HepG2 (cell line): Measurements from ENCODE around the gene PLXNB2. TPM values are rescaled to one million over a fixed set of nuclear protein-coding genes. Genes with fewer than 3 reads are reported as not detected.

Experiments used
- BCL3 ChIP-seq: sonication (generic); formaldehyde crosslinking; IDR thresholded peaks from 2 replicates; pipeline ENCODE4 v1.5.1; 2020; ENCODE audit warnings: mild to moderate bottlenecking, missing genetic modification reagents, moderate library complexity
- FOXJ3 ChIP-seq: sonication (generic); formaldehyde crosslinking; IDR thresholded peaks from 2 replicates; pipeline ENCODE4 v1.4.0; 2020; ENCODE audit warnings: missing genetic modification reagents, mild to moderate bottlenecking, borderline replicate concordance
- GMEB1 ChIP-seq: sonication (generic); formaldehyde crosslinking; IDR thresholded peaks from 2 replicates; pipeline ENCODE4 v1.5.1; 2020; ENCODE audit warnings: missing genetic modification reagents, mild to moderate bottlenecking, borderline replicate concordance
- ISX ChIP-seq: sonication (generic); formaldehyde crosslinking; conservative IDR thresholded peaks from 2 replicates; pipeline ENCODE4 v1.5.0; 2020; ENCODE audit warnings: missing genetic modification reagents
- KDM3A ChIP-seq: IDR thresholded peaks from 2 replicates; pipeline ENCODE4 v1.6.1; 2018; ENCODE audit warnings: low read depth, missing compliant biosample characterization
- NFE2L2 ChIP-seq: fragments of 150-350 bp; IDR thresholded peaks from 2 replicates; pipeline ENCODE4 v1.6.1; 2014; ENCODE audit warnings: low read length
- RXRA ChIP-seq: sonication (generic); formaldehyde crosslinking; IDR thresholded peaks from 2 replicates; pipeline ENCODE4 v1.5.1; 2020; ENCODE audit warnings: missing genetic modification reagents
- TP53 ChIP-seq: sonication (generic); formaldehyde crosslinking; conservative IDR thresholded peaks from 2 replicates; pipeline ENCODE4 v1.4.0; 2020; ENCODE audit warnings: missing genetic modification reagents
- ZBTB46 ChIP-seq: sonication (generic); formaldehyde crosslinking; IDR thresholded peaks from 2 replicates; pipeline ENCODE4 v1.4.0; 2020; ENCODE audit warnings: mild to moderate bottlenecking, missing genetic modification reagents, borderline replicate concordance
- ZNF280D ChIP-seq: sonication (generic); formaldehyde crosslinking; IDR thresholded peaks from 2 replicates; pipeline ENCODE4 v1.5.1; 2020; ENCODE audit warnings: mild to moderate bottlenecking, missing genetic modification reagents
- ZNF451 ChIP-seq: sonication (generic); formaldehyde crosslinking; IDR thresholded peaks from 2 replicates; pipeline ENCODE4 v1.5.0; 2020; ENCODE audit warnings: mild to moderate bottlenecking, missing genetic modification reagents
- ZNF652 ChIP-seq: IDR thresholded peaks from 2 replicates; pipeline ENCODE4 v1.6.1; 2016; ENCODE audit warnings: low read depth, borderline replicate concordance
- ZNF670 ChIP-seq: sonication (generic); formaldehyde crosslinking; IDR thresholded peaks from 2 replicates; pipeline ENCODE4 v1.8.0; 2022; ENCODE audit warnings: mild to moderate bottlenecking, missing genetic modification reagents, borderline replicate concordance
- ZNF775 ChIP-seq: sonication (generic); formaldehyde crosslinking; IDR thresholded peaks from 2 replicates; pipeline ENCODE4 v1.4.0; 2020; ENCODE audit warnings: missing genetic modification reagents, mild to moderate bottlenecking, moderate library complexity, borderline replicate concordance
- ZNF777 ChIP-seq: sonication (generic); formaldehyde crosslinking; IDR thresholded peaks from 2 replicates; pipeline ENCODE4 v1.4.0; 2020; ENCODE audit warnings: missing genetic modification reagents
- ZNF878 ChIP-seq: sonication (generic); formaldehyde crosslinking; IDR thresholded peaks from 2 replicates; pipeline ENCODE4 v1.8.1; 2023; ENCODE audit warnings: mild to moderate bottlenecking, missing genetic modification reagents, moderate library complexity
- polyA plus RNA-seq, 8 experiments: library from polyadenylated mRNA; depleted of rRNA in 3 of 8; stranded (reverse) in 7 of 8; unstranded in 1 of 8; fragments of >200 nt; fragmentation: Illumina TruSeq in 4 of 8; extraction: Trizol in 4 of 8; gene quantifications; 2 replicates each; pipeline versions ENCODE4 v1.2.1 to v1.2.3, GENCODE V29; 2011 to 2016; ENCODE audit warnings: low read depth in 4 of 8, missing spikeins in 1 of 8, mixed read lengths in 1 of 8; ENCODE audit not compliant: insufficient read depth in 1 of 8
- total RNA-seq, 5 experiments: library from RNA; depleted of rRNA; stranded (reverse); fragments of >200 nt; fragmentation: Illumina TruSeq; extraction: Trizol; gene quantifications; 2 replicates each; pipeline ENCODE4 v1.2.3, GENCODE V29; 2016; ENCODE audit warnings: low read depth in 1 of 5

Gene PLXNB2
- total and polyA plus RNA-seq, 2 of the 13 experiments (the other 11 are each of a cell fraction or from before 2014, with no cell fraction given) = 32.6 to 68.9 TPM

GRCh38 chr22:50244420-50245213 is 62.8 kb downstream of the PLXNB2 start, which contains the start of gene TUBGCP6 (continued):
- TF ChIP-seq TP53 (CRISPR knock-in tag) (no peak), ZBTB46 (peak; percentile 56; the same call in 1 of the 2 replicates), ISX (CRISPR knock-in tag) (no peak), ZNF878 (CRISPR knock-in tag) (no peak), FOXJ3 (CRISPR knock-in tag) (peak; percentile 71; the same call in 1 of the 2 replicates), ZNF451 (CRISPR knock-in tag) (no peak), ZNF777 (peak; percentile 53; the same call in 1 of the 2 replicates), BCL3 (CRISPR knock-in tag) (peak; percentile 95), ZNF670 (no peak; the same call in 1 of the 2 replicates), ZNF775 (no peak), RXRA (CRISPR knock-in tag) (0 out of 2 replicates have a peak, but pooled peaks have one; percentile 37), ZNF280D (CRISPR knock-in tag) (peak; percentile 39; the same call in 1 of the 2 replicates), NFE2L2 (no peak), GMEB1 (CRISPR knock-in tag) (peak; percentile 96), ZNF652 (CRISPR knock-in tag) (no peak), KDM3A (CRISPR knock-in tag) (peak; percentile 94)
